SU-DHL-6 (cell line): ENCODE data around the gene FAM20B.

ENCODE experiments used
- CTCF ChIP-seq: fragments of 200-600 bp; sonication (generic); IDR thresholded peaks from one replicate; pipeline ENCODE4 v1.5.1; 2017; ENCODE audit warnings: antibody characterized with exemption, mild to moderate bottlenecking, low read length, moderate library complexity; ENCODE audit not compliant: insufficient read depth, poor library complexity, severe bottlenecking
- EZH2phosphoT487 ChIP-seq: fragments of 200-600 bp; sonication (generic), shearing (Covaris generic); conservative IDR thresholded peaks from 2 replicates; pipeline ENCODE4 v1.6.1; 2018; ENCODE audit warnings: mild to moderate bottlenecking, antibody characterized with exemption, low read length, moderate library complexity, mixed read lengths

GRCh38 chr1:179077396-179077795 lies 51.7 kb downstream of the FAM20B start:
- TF ChIP-seq CTCF: no peak
- no peak for TF ChIP-seq EZH2phosphoT487
